Measurements from ENCODE around the gene PARP6. TPM values are rescaled to one million over a fixed set of nuclear protein-coding genes. Genes with fewer than 3 reads are reported as not detected.

PARP6 gene
- total RNA-seq: 103 TPM

GRCh38 chr15:72272213-72272996 is at the start of gene PARP6:
PARP6 (minus strand) TSS chr15:72272554; CDS start chr15:72267477, 5,077 bp downstream.
- peak; percentile 99 for DNase-seq (ENCODE audit: low spot score)

GRCh38 chr15:72319985-72320671 is 47.8 kb upstream of the PARP6 start, which contains the start of gene CELF6:
CELF6 (minus strand) TSS chr15:72320157; CDS start chr15:72319874, 283 bp downstream.
- peak; percentile 71 for DNase-seq (ENCODE audit: low spot score)

- DNase-seq (ENCODE audit: low spot score): peak; percentile 62
These were observed 47.1 kb upstream of the PARP6 start for GRCh38 chr15:72319360-72319984.

GRCh38 chr15:72318408-72318942 is 46.1 kb upstream of the PARP6 start:
- DNase-seq (ENCODE audit: low spot score): peak; percentile 34

GRCh38 chr15:72315706-72316370 is 43.5 kb upstream of the PARP6 start:
- peak; percentile 38 for DNase-seq (ENCODE audit: low spot score)

GRCh38 chr15:72313881-72314280 is 41.5 kb upstream of the PARP6 start:
- DNase-seq (ENCODE audit: low spot score): peak; percentile 2

- DNase-seq (ENCODE audit: low spot score): peak; percentile 24
These were observed 41.1 kb upstream of the PARP6 start for GRCh38 chr15:72313448-72313840.

- peak; percentile 53 for DNase-seq (ENCODE audit: low spot score)
These were observed 40.5 kb upstream of the PARP6 start for GRCh38 chr15:72312605-72313447.

GRCh38 chr15:72307026-72307425 is 34.7 kb upstream of the PARP6 start:
- no peak for DNase-seq (ENCODE audit: low spot score)

- DNase-seq (ENCODE audit: low spot score): no peak
These were observed 33.9 kb upstream of the PARP6 start for GRCh38 chr15:72306211-72306785.

- DNase-seq (ENCODE audit: low spot score): no peak
These were observed 32.2 kb upstream of the PARP6 start for GRCh38 chr15:72304596-72304995.

GRCh38 chr15:72302955-72303354 is 30.6 kb upstream of the PARP6 start:
- DNase-seq (ENCODE audit: low spot score): no peak

GRCh38 chr15:72289597-72290325 is 17.4 kb upstream of the PARP6 start:
- DNase-seq (ENCODE audit: low spot score): no peak

GRCh38 chr15:72288796-72289596 is 16.6 kb upstream of the PARP6 start:
- DNase-seq (ENCODE audit: low spot score): no peak

GRCh38 chr15:72285927-72286516 is 13.7 kb upstream of the PARP6 start:
- no peak for DNase-seq (ENCODE audit: low spot score)

GRCh38 chr15:72285402-72285801 is 13.0 kb upstream of the PARP6 start:
- no peak for DNase-seq (ENCODE audit: low spot score)

- DNase-seq (ENCODE audit: low spot score): no peak
These were observed 12.4 kb upstream of the PARP6 start for GRCh38 chr15:72284781-72285180.

GRCh38 chr15:72281713-72282112 is 9.4 kb upstream of the PARP6 start:
- no peak for DNase-seq (ENCODE audit: low spot score)
